GM18526 (cell line): ENCODE measurements around the gene ZMIZ1.

Experiments
- POLR2A ChIP-seq: IDR thresholded peaks from 3 replicates; pipeline ENCODE4 v1.6.1; 2011; ENCODE audit not compliant: insufficient read length; ENCODE audit errors: extremely low read depth

The ZMIZ1 gene

GRCh38 chr10:79173582-79174262, 105.0 kb downstream of the ZMIZ1 start:
- no peak for TF ChIP-seq POLR2A

DNA sequence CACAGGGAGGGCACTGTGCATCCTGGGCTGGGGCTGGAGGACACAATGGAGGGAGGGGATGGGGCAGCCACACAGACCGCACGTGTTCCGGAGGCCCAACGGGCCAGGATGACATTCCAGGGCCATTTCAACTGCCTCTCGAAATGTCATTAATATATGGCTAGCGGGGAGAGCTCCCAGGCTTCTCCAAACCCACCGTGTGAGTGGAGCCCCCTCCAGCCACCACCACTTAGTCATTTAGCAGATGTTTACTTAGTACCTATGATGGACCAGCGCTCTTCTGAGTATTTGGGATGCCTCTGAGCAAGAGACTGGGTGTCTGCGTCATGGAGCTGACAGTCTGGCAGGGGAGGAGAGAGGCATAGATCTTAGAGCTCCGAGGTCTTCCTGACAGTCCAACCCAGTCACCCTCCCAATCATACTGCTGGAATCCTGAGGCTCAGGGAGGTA, 107.3 kb downstream of the ZMIZ1 start:
- TF ChIP-seq POLR2A, result no peak

DNA sequence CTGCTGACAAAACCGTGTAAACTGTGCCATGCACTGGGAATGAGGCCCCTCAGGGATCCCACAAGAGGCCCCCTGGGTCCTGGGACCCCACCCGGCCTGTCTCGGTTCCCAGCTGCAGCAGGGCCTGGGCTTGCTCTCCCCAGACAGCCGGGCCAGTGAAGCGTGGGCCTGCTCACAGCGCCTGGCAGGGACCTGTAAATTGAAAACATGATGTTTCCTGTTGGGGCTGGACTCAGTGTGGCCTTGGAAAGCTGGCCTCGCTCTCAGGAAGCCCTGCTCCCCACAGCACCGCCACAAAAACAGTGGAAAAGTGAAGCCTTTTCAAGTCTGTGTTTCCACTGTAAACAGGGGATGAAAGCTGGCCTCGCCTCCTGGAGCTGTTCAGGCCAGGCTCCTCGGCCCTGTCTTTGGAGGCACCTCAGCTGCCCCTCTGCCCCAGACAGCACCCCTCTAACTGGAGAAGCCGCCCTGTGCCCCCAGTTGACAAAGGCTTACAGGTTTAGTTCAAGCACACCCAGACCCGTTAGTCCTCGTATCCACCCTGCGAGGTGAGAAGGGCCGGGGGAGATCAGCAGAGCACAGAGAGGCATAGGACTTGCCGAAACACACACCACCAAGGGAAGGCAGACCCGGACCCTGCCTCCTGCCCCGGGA, 108.3 kb downstream of the ZMIZ1 start:
- no peak for TF ChIP-seq POLR2A

DNA sequence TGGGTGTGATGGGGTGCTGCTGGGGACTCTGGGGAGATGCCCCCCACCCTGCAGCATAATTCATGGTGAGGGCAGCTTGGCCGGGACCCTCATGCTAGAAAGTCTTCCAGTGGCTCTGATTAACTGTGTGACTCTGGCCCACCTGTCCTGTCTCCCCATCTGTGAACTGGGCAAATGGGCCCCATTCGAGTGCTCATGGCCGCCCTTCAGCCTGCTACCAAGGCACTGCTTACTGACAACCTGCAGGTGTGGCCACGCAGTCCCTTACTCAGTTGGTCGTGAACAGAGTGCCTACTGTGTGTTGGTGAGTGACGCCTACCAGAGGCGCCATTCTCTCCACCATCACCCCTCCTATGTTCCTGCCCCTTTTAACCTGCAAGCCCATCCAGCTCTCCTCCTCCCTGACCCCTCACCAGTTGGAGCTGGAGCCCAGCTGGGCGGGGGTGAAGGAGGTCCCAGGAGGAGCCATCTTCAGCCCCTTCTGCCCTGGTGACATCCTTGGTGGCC, 109.4 kb downstream of the ZMIZ1 start:
- no peak for TF ChIP-seq POLR2A

DNA sequence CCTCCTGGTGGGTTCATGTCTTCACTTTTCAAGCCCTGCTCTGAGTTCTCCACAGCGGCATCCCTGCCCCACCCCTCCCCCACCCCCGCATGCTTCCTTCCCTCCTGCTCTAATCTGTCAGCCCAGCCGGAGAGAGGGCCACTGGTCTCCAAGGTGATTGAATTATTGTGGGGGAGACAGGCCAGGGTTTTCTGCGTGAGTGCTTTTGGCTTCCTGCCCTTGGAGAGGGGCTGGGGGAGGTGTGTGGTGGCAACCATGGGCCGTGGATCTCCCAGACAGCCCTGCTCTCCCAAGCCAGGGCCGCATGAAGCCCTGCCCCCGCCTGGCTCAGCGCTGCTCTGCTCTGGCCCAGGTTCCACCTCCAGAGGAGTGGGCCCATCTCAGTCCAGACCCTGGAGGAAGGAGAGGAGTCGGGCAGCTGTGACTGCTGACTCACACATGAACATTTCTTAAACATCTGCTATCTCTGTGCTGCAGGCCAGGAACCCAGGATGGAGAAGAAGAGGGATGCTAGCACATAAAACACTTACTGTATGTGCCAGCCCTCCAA, 109.9 kb downstream of the ZMIZ1 start:
- TF ChIP-seq POLR2A, result no peak

DNA sequence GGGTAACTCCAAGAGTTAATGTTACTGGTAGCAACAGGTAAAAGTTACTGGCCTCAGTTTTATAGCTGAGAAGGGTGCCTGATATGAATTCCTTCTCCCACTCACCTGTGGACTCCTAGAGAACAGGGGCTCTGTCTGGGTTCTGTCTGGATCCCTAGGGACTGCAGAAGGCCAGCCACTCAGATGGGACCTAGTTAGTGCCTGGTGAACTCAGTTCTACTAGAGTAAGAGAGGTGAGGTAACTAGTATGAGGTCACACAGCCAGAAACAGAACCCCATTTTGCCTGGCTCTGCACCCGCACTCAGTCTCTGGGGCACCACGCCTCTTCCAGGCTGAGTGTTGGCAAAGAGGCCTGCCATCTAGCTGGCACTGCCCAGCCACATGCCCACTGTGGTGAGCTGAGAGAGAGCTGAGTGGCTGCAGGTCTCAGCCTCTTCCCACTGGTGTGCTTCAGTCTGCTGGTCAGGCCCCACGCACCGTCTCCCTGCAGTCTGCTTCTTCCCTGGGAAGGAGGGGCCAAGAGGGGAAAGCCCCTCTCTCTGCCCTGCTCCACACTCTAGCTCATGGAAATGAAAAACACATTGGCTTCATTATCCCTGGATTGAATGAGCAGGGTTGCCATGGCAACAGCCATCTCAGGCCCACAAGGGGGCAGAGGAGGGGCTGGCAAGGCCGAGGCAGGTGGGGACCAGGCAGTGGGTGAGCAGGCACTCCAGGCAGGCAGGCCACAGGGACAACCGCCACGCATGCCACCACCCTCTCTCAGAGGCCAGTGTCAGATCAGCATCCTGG, 110.6 kb downstream of the ZMIZ1 start:
- no peak for TF ChIP-seq POLR2A

- no peak for TF ChIP-seq POLR2A
These were observed 111.2 kb downstream of the ZMIZ1 start for GRCh38 chr10:79179957-79180309.

DNA sequence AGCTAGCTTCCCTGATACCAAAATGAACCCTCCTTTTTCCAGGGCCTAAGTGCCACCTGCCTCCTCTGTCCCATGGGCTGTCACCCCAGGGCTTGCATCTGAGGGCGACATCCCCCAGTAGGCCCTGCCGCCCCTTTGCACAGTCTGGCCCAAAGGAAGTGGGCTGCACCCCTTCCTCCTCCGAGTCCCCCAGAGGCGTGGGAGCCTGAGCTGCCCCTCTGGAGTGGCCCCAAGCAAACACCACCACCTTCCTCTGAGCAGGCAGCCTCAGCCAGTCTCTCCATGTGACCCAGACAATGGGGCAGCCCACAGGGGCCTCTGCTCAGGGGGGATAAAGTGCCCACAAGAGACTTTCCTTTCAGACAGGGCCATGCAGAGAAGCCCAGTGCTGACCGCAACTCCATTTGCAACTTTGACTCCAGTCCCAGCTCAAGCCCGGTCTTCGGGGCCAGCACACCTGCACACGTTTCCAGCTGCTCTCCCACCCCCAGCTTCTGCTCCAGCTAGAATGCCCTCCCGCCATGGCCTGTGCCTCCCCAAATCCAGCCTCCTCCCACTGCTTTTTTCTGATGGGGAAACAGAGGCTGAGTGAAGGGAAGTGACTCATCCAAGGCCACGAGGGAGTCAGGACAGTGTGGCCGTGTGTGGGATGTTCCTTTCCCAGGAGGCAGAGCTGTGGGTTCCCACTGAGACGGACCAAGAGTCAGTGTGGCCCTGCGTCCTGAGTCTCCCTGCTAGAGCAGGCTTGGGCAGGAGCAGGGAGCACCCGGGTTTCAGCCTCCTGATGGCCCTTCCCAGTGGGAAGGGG, 111.9 kb downstream of the ZMIZ1 start:
- no peak for TF ChIP-seq POLR2A

DNA sequence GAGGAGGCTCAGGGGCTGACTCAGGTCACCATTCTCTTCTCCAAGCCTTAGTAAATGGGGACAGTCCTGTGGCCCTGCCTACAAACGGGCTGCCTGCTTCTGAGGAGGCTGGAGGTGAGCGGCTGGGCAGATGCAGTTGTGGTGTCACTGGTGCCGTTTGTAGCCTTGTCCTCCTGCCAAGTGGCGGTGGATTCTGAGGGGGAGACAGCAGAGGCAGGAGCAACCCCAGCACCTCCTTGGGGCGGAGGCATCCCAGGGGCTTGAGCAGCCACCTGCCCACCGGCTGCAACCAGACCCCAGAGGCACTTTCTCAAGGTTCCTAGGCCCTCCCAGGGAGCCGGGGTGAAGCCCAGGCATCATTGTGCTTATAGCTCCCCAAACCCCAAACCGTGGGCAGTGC, 112.5 kb downstream of the ZMIZ1 start:
- TF ChIP-seq POLR2A, result no peak

DNA sequence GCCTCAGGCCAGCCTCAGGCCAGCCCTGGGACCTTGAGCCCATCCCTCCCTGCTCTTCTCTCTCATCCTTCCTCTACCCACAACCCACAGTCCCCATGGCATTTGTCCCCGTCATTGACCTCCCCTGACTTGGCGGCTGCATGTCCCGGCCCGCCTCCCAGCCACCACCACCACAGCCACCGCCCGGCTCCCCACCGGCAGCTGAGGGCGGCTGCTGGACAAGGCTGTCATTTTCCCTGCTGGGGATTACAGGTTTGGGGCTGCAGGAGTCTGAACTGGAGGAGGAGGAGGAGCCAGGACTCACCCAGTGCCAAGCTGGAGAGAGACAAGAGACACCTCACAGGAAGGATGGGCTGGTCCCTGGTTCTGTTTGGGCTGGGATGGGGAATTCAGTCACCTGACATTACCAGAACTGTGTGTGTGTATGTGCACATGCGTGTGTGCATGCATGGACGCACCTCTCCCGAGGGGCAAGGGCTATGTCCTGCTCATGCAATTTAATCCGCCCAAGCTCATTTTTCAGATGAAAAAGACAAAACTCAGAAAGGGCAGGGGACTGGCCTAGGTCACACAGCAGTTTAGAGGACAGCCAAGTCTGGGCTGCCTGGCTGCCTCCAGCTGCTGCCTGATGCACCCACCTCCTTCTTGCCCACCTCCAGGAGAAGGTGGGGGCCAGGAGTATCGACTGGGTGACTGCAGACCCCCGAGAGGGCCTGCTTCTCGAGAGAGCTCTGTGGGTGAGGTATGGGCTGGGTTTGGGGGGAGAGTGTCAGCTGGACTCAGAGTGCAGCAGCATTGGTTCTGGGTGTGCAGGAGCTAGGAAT, 113.1 kb downstream of the ZMIZ1 start:
- no peak for TF ChIP-seq POLR2A

- no peak for TF ChIP-seq POLR2A
These were observed 114.2 kb downstream of the ZMIZ1 start for GRCh38 chr10:79182781-79183467.

DNA sequence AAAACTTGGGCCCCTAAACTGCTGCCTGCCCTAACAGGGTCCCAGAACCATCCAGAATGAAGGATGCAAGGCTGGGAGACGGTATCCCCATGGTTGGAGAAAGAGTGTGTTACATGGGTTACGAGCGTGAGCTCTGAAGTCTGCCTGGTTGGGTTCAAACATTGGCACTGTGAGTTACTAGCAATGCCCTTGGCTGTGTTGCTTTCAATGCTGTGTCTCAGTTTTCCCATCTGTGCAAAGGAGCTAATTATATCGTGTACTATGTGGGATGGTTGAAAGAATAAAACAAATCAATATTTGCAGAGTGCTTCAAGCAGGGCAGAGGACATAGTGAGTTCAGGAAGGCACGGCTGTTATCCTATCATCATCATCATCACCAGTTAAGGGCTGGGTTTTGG, 114.7 kb downstream of the ZMIZ1 start:
- TF ChIP-seq POLR2A, result no peak

- no peak for TF ChIP-seq POLR2A
These were observed 115.4 kb downstream of the ZMIZ1 start for GRCh38 chr10:79184145-79184625.
